Left ventricle myocardium superior (tissue), 1 donor: ENCODE results near the gene LMTK3. TPM values are rescaled to one million over a fixed set of nuclear protein-coding genes. Genes with fewer than 3 reads are reported as not detected.

Source experiments
- ATAC-seq: fragments of 200-7000 bp; cut with Tn5 transposase; one replicate; pipeline ENCODE4 v1.9.1; 2020; ENCODE audit warnings: mild to moderate bottlenecking, moderate library complexity
- DNase-seq: peaks from one replicate; pipeline ENCODE4 v3.0.0-alpha.2; 2020
- intact Hi-C: fragments of 100-400 bp; cut with micrococcal nuclease; formaldehyde crosslinking; loops from one replicate; pipeline ENCODE4 v1.11.0; 2022
- long read RNA-seq: library from polyadenylated mRNA; unstranded; transcript quantifications from one replicate; pipeline ENCODE4 v2.0.0, GENCODE V29; 2021
- total RNA-seq: library from RNA; stranded (reverse); fragmentation: NEBNext Ultra II Directional; extraction: Animal tissue kit (Norgen Biotek cat#: 25700); gene quantifications from one replicate; pipeline ENCODE4 v1.2.1, GENCODE V29; 2021
- donor health status: DM: no; HTN: yes; CAD: no; lungs with severe emphysema.

The LMTK3 gene
- total RNA-seq: 1.4 TPM
- long read RNA-seq, partial matches to known transcripts: 0 of 1 reads
- long read RNA-seq, other reads (novel, unspliced or antisense): 1 of 1 reads

GRCh38 chr19:48511800-48512503 lies at the start of gene LMTK3:
Gene LMTK3, minus strand, starts transcription at chr19:48511835. Its CDS starts 259 bp downstream, at chr19:48511576.
- intact Hi-C loops: no loop called here
- no peak for DNase-seq
- no peak for ATAC-seq

- intact Hi-C loops: no loop called here
- no peak for DNase-seq
- ATAC-seq: no peak
Observed at GRCh38 chr19:48561412-48561811, 49.8 kb upstream of the LMTK3 start.

GRCh38 chr19:48560095-48560530 lies 48.5 kb upstream of the LMTK3 start:
- intact Hi-C loops: no loop called here

GRCh38 chr19:48558018-48558684 lies 46.5 kb upstream of the LMTK3 start:
- ATAC-seq: no peak

More at GRCh38 chr19:48560095-48560530, 48.5 kb upstream of the LMTK3 start:
- ATAC-seq (no peak), DNase-seq (no peak)

GRCh38 chr19:48556825-48557224 lies 45.2 kb upstream of the LMTK3 start:
- ATAC-seq: no peak
- no peak for DNase-seq
- intact Hi-C loops: no loop called here

More at GRCh38 chr19:48558018-48558684, 46.5 kb upstream of the LMTK3 start:
- DNase-seq: no peak
- intact Hi-C loops: no loop called here

GRCh38 chr19:48556163-48556562 lies 44.5 kb upstream of the LMTK3 start:
- ATAC-seq (no peak), DNase-seq (no peak)
- intact Hi-C loops: no loop called here

- DNase-seq: no peak
- no peak for ATAC-seq
- intact Hi-C loops: no loop called here
Observed at GRCh38 chr19:48554385-48555091, 42.9 kb upstream of the LMTK3 start.

GRCh38 chr19:48553676-48554384 lies 42.2 kb upstream of the LMTK3 start:
- intact Hi-C loops: no loop called here
- ATAC-seq: no peak
- DNase-seq: no peak

GRCh38 chr19:48552406-48553322 lies 41.0 kb upstream of the LMTK3 start:
- no peak for DNase-seq
- ATAC-seq: no peak
- intact Hi-C loops: no loop called here

- ATAC-seq: no peak
- intact Hi-C loops: no loop called here
- DNase-seq: no peak
Observed at GRCh38 chr19:48551437-48552302, 40.0 kb upstream of the LMTK3 start, which contains the start of gene SULT2B1. Gene SULT2B1, plus strand, starts transcription at chr19:48552172. Its CDS starts 81 bp downstream, at chr19:48552253.

- no peak for ATAC-seq
- intact Hi-C loops: no loop called here
- no peak for DNase-seq
Observed at GRCh38 chr19:48549380-48549779, 37.7 kb upstream of the LMTK3 start.

- ATAC-seq: no peak
- intact Hi-C loops: no loop called here
- no peak for DNase-seq
Observed at GRCh38 chr19:48548253-48548911, 36.7 kb upstream of the LMTK3 start.

GRCh38 chr19:48547722-48548121 lies 36.1 kb upstream of the LMTK3 start:
- intact Hi-C loops: no loop called here
- no peak for ATAC-seq
- no peak for DNase-seq

GRCh38 chr19:48544856-48545750 lies 33.5 kb upstream of the LMTK3 start:
- DNase-seq (no peak), ATAC-seq (no peak)
- intact Hi-C loops: no loop called here

- intact Hi-C loops: no loop called here
- no peak for DNase-seq
- no peak for ATAC-seq
Observed at GRCh38 chr19:48543121-48543710, 31.6 kb upstream of the LMTK3 start.

GRCh38 chr19:48541813-48542212 lies 30.2 kb upstream of the LMTK3 start:
- no peak for DNase-seq
- intact Hi-C loops: no loop called here
- ATAC-seq: no peak
